MM.1S (cell line): ENCODE results near the gene RSF1.

Experiments used
- DNase-seq: peaks from one replicate; pipeline ENCODE4 v3.0.0-alpha.2; 2015
- H2AFZ ChIP-seq: fragments of 300-600 bp; sonication (generic); 2 replicates; pipeline ENCODE4 v1.6.0; 2016; ENCODE audit warnings: antibody characterized with exemption, low read length
- H3F3A ChIP-seq: fragments of 300-600 bp; sonication (generic); 2 replicates; pipeline ENCODE4 v1.6.1; 2016; ENCODE audit warnings: mild to moderate bottlenecking, antibody characterized with exemption, low read length, moderate library complexity, mixed read lengths; ENCODE audit not compliant: insufficient read depth
- H3K27ac ChIP-seq: fragments of 300-600 bp; sonication (generic); 2 replicates; pipeline ENCODE4 v1.5.1; 2016; ENCODE audit warnings: mild to moderate bottlenecking, low read length
- H3K27me3 ChIP-seq: fragments of 300-600 bp; sonication (generic); replicated peaks from 2 replicates; pipeline ENCODE4 v1.6.0; 2016; ENCODE audit warnings: low read length; ENCODE audit not compliant: insufficient read depth
- H3K36me3 ChIP-seq: fragments of 300-600 bp; sonication (generic); replicated peaks from 2 replicates; pipeline ENCODE4 v1.6.1; 2016; ENCODE audit warnings: mild to moderate bottlenecking, low read length, mixed read lengths; ENCODE audit not compliant: insufficient read depth
- H3K4me1 ChIP-seq: fragments of 300-600 bp; sonication (generic); 2 replicates; pipeline ENCODE4 v1.6.1; 2016; ENCODE audit warnings: low read length, mixed read lengths
- H3K4me2 ChIP-seq: fragments of 300-600 bp; sonication (generic); 2 replicates; pipeline ENCODE4 v1.6.0; 2016; ENCODE audit warnings: low read depth, low read length
- H3K4me3 ChIP-seq: fragments of 300-600 bp; sonication (generic); 2 replicates; pipeline ENCODE4 v1.5.1; 2016; ENCODE audit warnings: low read length, mixed read lengths
- H3K79me2 ChIP-seq: fragments of 300-600 bp; sonication (generic); 2 replicates; pipeline ENCODE4 v1.6.1; 2016; ENCODE audit warnings: mixed run types, low read length, mixed read lengths
- H3K9ac ChIP-seq: fragments of 300-600 bp; sonication (generic); 2 replicates; pipeline ENCODE4 v1.6.1; 2016; ENCODE audit warnings: low read length, mixed read lengths
- H3K9me2 ChIP-seq: fragments of 300-600 bp; sonication (generic); replicated peaks from 2 replicates; pipeline ENCODE4 v1.6.1; 2016; ENCODE audit warnings: mild to moderate bottlenecking, low read length, mixed read lengths; ENCODE audit not compliant: insufficient read depth
- H3K9me3 ChIP-seq: fragments of 300-600 bp; sonication (generic); replicated peaks from 2 replicates; pipeline ENCODE4 v1.6.1; 2016; ENCODE audit warnings: mild to moderate bottlenecking, low read length, mixed read lengths; ENCODE audit not compliant: insufficient read depth
- H4K20me1 ChIP-seq: fragments of 300-600 bp; sonication (generic); 2 replicates; pipeline ENCODE4 v1.6.1; 2016; ENCODE audit warnings: mild to moderate bottlenecking, low read length, moderate library complexity, mixed read lengths; ENCODE audit not compliant: insufficient read depth
- EZH2 ChIP-seq: fragments of 300-600 bp; sonication (generic); optimal IDR thresholded peaks from 2 replicates; pipeline ENCODE3; 2017; ENCODE audit warnings: low read depth, mild to moderate bottlenecking, antibody characterized with exemption, low read length, mixed read lengths
- EZH2phosphoT487 ChIP-seq: fragments of 300-600 bp; sonication (generic); IDR thresholded peaks from 2 replicates; pipeline ENCODE4 v1.6.1; 2018; ENCODE audit warnings: antibody characterized with exemption, low read length
- TF ChIP-seq, protein P1 (sequence below): fragments of 300-600 bp; sonication (generic); IDR thresholded peaks from 2 replicates; pipeline ENCODE4 v1.5.1; 2016; ENCODE audit warnings: antibody characterized with exemption, low read length, mixed read lengths

Gene RSF1

DNA sequence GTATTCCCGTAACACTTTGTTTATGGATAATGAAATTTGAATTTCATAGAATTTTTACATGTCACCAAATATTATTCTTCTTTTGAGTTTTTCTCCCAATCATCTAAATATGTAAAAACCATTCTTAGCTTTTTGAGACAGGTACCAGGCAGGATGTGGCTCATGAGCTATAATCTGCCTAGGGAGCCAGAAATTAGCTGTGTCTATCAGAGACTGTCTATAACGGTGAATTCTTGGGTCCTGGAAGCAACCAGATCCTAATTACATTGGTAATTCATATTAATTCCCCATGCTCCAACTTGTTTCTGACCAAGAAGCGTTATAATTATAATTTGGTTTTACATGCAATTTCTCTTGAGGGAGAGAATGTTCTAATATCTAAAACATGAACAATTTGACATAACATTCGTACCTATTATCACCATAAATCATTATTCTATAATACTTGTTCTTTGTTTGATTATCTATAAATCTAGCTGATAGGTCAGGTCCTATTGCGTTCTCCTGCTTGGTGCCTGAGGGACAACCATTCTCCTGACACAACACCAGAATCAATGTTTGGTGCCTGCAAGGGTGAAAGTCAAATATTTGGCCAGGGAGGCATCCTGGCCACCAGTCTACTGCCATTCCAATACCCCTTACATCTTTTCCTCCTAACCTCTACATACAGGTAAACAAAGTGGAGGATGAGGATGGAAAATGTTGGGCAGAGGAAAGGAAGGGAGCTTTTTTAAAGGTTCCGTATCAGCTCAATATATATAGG is 69.9 kb downstream of the RSF1 start:
- H3K4me2 ChIP-seq = no peak overlapping the region
- H3K36me3 ChIP-seq = no peaks in the 10 kb centered on the region
- H3F3A ChIP-seq = no peaks in the 10 kb centered on the region
- H3K79me2 ChIP-seq = peaks cover 27% of the 10 kb centered on the region; the same call in 1 of the 2 replicates
- no peaks in the 10 kb centered on the region for H3K27me3 ChIP-seq
- no peak for DNase-seq
- H3K27ac ChIP-seq = no peak overlapping the region
- H3K4me1 ChIP-seq = no peaks in the 10 kb centered on the region
- no peak overlapping the region for H3K9ac ChIP-seq
- peaks cover 4% of the 10 kb centered on the region; the same call in 1 of the 2 replicates for H4K20me1 ChIP-seq
- no peaks in the 10 kb centered on the region for H3K9me3 ChIP-seq
- no peak overlapping the region for H3K4me3 ChIP-seq
- TF ChIP-seq EZH2phosphoT487 (no peak), EZH2 (no peak)
- TF ChIP-seq, protein P1, sequence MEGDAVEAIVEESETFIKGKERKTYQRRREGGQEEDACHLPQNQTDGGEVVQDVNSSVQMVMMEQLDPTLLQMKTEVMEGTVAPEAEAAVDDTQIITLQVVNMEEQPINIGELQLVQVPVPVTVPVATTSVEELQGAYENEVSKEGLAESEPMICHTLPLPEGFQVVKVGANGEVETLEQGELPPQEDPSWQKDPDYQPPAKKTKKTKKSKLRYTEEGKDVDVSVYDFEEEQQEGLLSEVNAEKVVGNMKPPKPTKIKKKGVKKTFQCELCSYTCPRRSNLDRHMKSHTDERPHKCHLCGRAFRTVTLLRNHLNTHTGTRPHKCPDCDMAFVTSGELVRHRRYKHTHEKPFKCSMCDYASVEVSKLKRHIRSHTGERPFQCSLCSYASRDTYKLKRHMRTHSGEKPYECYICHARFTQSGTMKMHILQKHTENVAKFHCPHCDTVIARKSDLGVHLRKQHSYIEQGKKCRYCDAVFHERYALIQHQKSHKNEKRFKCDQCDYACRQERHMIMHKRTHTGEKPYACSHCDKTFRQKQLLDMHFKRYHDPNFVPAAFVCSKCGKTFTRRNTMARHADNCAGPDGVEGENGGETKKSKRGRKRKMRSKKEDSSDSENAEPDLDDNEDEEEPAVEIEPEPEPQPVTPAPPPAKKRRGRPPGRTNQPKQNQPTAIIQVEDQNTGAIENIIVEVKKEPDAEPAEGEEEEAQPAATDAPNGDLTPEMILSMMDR = no peak
- H3K9me2 ChIP-seq = no peaks in the 10 kb centered on the region
- no peak overlapping the region for H2AFZ ChIP-seq

DNA sequence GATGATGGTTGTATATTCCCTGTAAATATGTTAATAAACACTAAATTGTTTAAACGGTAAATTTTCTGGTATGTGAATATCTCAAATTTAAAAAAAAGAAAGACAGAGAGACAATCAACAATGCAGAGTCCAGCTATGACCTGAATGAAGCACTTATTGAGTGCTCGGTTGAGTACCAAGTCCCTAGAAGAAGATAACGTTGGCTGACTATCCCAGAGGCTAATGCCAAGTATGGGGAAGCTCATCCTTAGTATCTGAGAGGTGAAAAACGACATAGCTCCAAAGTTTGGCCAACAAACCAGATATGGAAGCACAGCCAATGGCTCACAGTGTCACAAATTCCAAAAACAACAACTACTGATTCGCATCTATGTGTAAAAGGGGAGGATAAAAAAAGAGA is 71.3 kb downstream of the RSF1 start:
- H3K4me1 ChIP-seq = no peaks in the 10 kb centered on the region
- H2AFZ ChIP-seq = no peak overlapping the region
- H3K9me3 ChIP-seq = no peaks in the 10 kb centered on the region

DNA sequence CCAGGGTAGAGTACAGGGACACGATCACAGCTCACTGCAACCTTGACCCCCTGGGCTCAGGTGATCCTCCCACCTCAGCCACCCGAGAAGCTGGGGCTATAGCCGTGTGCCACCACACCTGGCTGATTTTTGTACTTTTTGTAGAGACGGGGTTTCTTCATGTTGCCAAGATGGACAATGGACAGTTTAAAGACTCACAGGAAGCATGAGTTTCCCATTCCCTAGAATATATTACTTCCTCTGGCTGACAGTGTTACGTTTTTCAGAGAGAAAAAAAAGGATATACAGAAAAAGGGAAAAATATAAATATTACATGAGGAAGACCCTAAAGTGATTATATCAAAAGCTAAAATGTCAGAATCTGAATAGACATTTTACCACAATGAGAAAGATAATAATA is 72.3 kb downstream of the RSF1 start:
- H3K36me3 ChIP-seq = no peaks in the 10 kb centered on the region
- H3K27ac ChIP-seq = no peak overlapping the region
- H3K79me2 ChIP-seq = 0 out of 2 replicates have a peak, but pooled peaks cover 22% of the 10 kb centered on the region
- H2AFZ ChIP-seq = no peak overlapping the region
- H4K20me1 ChIP-seq = peaks cover 4% of the 10 kb centered on the region; the same call in 1 of the 2 replicates
- H3K4me3 ChIP-seq = no peak overlapping the region
- H3K9ac ChIP-seq = no peak overlapping the region
- TF ChIP-seq, protein P1 = no peak
- TF ChIP-seq EZH2phosphoT487 (no peak), EZH2 (no peak)
- H3K9me3 ChIP-seq = no peaks in the 10 kb centered on the region
- no peaks in the 10 kb centered on the region for H3K27me3 ChIP-seq
- no peak overlapping the region for H3K4me2 ChIP-seq
- no peaks in the 10 kb centered on the region for H3K4me1 ChIP-seq
- no peak for DNase-seq
- H3K9me2 ChIP-seq = no peaks in the 10 kb centered on the region
- no peaks in the 10 kb centered on the region for H3F3A ChIP-seq

More for the DNA sequence above, 71.3 kb downstream of the RSF1 start:
- no peak for DNase-seq
- TF ChIP-seq, protein P1 = no peak
- no peak for TF ChIP-seq EZH2phosphoT487
- no peak for TF ChIP-seq EZH2
- Histone ChIP-seq H3F3A (no peaks in the 10 kb centered on the region), H3K4me3 (no peak overlapping the region), H3K36me3 (no peaks in the 10 kb centered on the region), H3K27me3 (no peaks in the 10 kb centered on the region), H3K9me2 (no peaks in the 10 kb centered on the region), H3K27ac (no peak overlapping the region), H3K79me2 (peaks cover 27% of the 10 kb centered on the region; the same call in 1 of the 2 replicates), H3K9ac (no peak overlapping the region), H4K20me1 (peaks cover 4% of the 10 kb centered on the region; the same call in 1 of the 2 replicates), H3K4me2 (no peak overlapping the region)
